Epithelial cell of alveolus of lung (primary cell): ENCODE results near the gene LYSET. TPM values are rescaled to one million over a fixed set of nuclear protein-coding genes. Genes with fewer than 3 reads are reported as not detected.

Experiments
- total RNA-seq: library from RNA; depleted of rRNA; stranded (reverse); fragments of >200 nt; gene quantifications from 2 replicates; pipeline ENCODE4 v1.2.1, GENCODE V29; 2015

Gene LYSET
- 5.4 and 9.8 TPM in 2 replicates for total RNA-seq

GRCh38 chr14:93184391-93185348 is at the start of gene LYSET, which contains the start of gene MOAP1:
TSS of gene LYSET (plus strand) at chr14:93185317. CDS start at chr14:93185406, 89 bp downstream.
TSS of gene MOAP1 (minus strand) at chr14:93184897. CDS start at chr14:93184242, 655 bp downstream.

GRCh38 chr14:93206793-93207467 is 21.8 kb downstream of the LYSET start, which contains the start of the genes GON7 and UBR7:
TSS of gene GON7 (minus strand) at chr14:93207065. CDS start at chr14:93207037, 28 bp downstream.
TSS of gene UBR7 (plus strand) at chr14:93207256. CDS start at chr14:93207292, 36 bp downstream.

Other genes with a start within 250 kb of the LYSET start
- gene ITPK1, start 69.4 kb upstream of the LYSET start, total RNA-seq: 17.1 and 19.0 TPM in 2 replicates
- gene MOAP1, start 420 bp upstream of the LYSET start, total RNA-seq: 7.6 and 19.7 TPM in 2 replicates
- 12.2 and 19.2 TPM in 2 replicates for gene GON7, start 21.7 kb downstream of the LYSET start, total RNA-seq
- 25.2 and 33.3 TPM in 2 replicates for gene UBR7, start 21.9 kb downstream of the LYSET start, total RNA-seq
- gene BTBD7, start 147.7 kb downstream of the LYSET start, total RNA-seq: 12.9 and 17.7 TPM in 2 replicates
- gene COX8C, start 161.9 kb downstream of the LYSET start, total RNA-seq: not detected in 2 replicates
- gene UNC79, start 245.6 kb downstream of the LYSET start, total RNA-seq: not detected in 2 replicates